ENCODE data around the gene AGK. TPM values are rescaled to one million over a fixed set of nuclear protein-coding genes. Genes with fewer than 3 reads are reported as not detected.
A peak's percentile ranks its signal among the peaks of the same experiment; 100 is the strongest.

The AGK gene
- total and polyA plus RNA-seq, 4 donors = 13.7 to 39.1 (median 20.9) TPM

- H3K9ac ChIP-seq (ENCODE audit: insufficient read depth in 1 of 2, low read length in 2 of 2) = no peak overlapping the region
- ATAC-seq (ENCODE audit: insufficient read depth, low FRiP score) (no peak), DNase-seq (no peak)
- no peak overlapping the region for H3K4me3 ChIP-seq
- no peak for TF ChIP-seq CTCF (IDR thresholded peaks at IDR 0.05; ENCODE audit: control extremely low read depth, extremely low read depth)
- WGBS, 2 donors = 90 to 95% methylated on average over 3 of the region's 3 CpGs
- H3K27me3 ChIP-seq (ENCODE audit: control insufficient read depth in 3 of 3, insufficient read depth in 3 of 3, low read length in 2 of 3) = no peaks in the 10 kb centered on the region
- peaks cover 0 to 5% (median 0%) of the 10 kb centered on the region in 5 donors for H3K4me1 ChIP-seq (ENCODE audit: control insufficient read depth in 5 of 5, insufficient read depth in 5 of 5, low read length in 5 of 5)
- no peaks in the 10 kb centered on the region for H3K9me3 ChIP-seq (ENCODE audit: control insufficient read depth in 4 of 4, insufficient read depth in 3 of 4, low read length in 3 of 4)
- peaks cover 0 to 18% (median 4%) of the 10 kb centered on the region in 4 donors for H3K36me3 ChIP-seq (ENCODE audit: control insufficient read depth in 4 of 4, insufficient read depth in 4 of 4, low read length in 4 of 4)
- no peak overlapping the region for H3K27ac ChIP-seq (ENCODE audit: low read depth in 1 of 2, low read length in 1 of 2)
Measured at GRCh38 chr7:141673346-141673745, 122.1 kb downstream of the AGK start.

GRCh38 chr7:141674171-141674671 is 123.0 kb downstream of the AGK start:
- no peak overlapping the region for H3K9ac ChIP-seq (ENCODE audit: insufficient read depth in 1 of 2, low read length in 2 of 2)
- H3K27ac ChIP-seq (ENCODE audit: low read depth in 1 of 2, low read length in 1 of 2) = peak overlapping the region; percentile 13
- no peak overlapping the region for H3K4me3 ChIP-seq
- ATAC-seq (ENCODE audit: insufficient read depth, low FRiP score) (no peak), DNase-seq (peak in 1 of 3 donors; percentile 25)
- H3K9me3 ChIP-seq (ENCODE audit: control insufficient read depth in 4 of 4, insufficient read depth in 3 of 4, low read length in 3 of 4) = no peaks in the 10 kb centered on the region
- peaks cover 0 to 18% (median 4%) of the 10 kb centered on the region in 4 donors for H3K36me3 ChIP-seq (ENCODE audit: control insufficient read depth in 4 of 4, insufficient read depth in 4 of 4, low read length in 4 of 4)
- no peaks in the 10 kb centered on the region for H3K27me3 ChIP-seq (ENCODE audit: control insufficient read depth in 3 of 3, insufficient read depth in 3 of 3, low read length in 2 of 3)
- no peak for TF ChIP-seq CTCF (IDR thresholded peaks at IDR 0.05; ENCODE audit: control extremely low read depth, extremely low read depth)
- WGBS, 2 donors = 74 to 79% methylated on average over 5 of the region's 5 CpGs
- H3K4me1 ChIP-seq (ENCODE audit: control insufficient read depth in 5 of 5, insufficient read depth in 5 of 5, low read length in 5 of 5) = peaks cover 0 to 5% (median 0%) of the 10 kb centered on the region in 5 donors

- no peak overlapping the region for H3K9ac ChIP-seq (ENCODE audit: insufficient read depth in 1 of 2, low read length in 2 of 2)
- no peaks in the 10 kb centered on the region for H3K9me3 ChIP-seq (ENCODE audit: control insufficient read depth in 4 of 4, insufficient read depth in 3 of 4, low read length in 3 of 4)
- WGBS, 2 donors = 75 to 84% methylated on average over 4 of the region's 4 CpGs
- ATAC-seq (ENCODE audit: insufficient read depth, low FRiP score) = no peak
- TF ChIP-seq CTCF (IDR thresholded peaks at IDR 0.05; ENCODE audit: control extremely low read depth, extremely low read depth) = no peak
- no peaks in the 10 kb centered on the region for H3K27me3 ChIP-seq (ENCODE audit: control insufficient read depth in 3 of 3, insufficient read depth in 3 of 3, low read length in 2 of 3)
- peak overlapping the region in 1 of 2 donors; percentile 41 for H3K27ac ChIP-seq (ENCODE audit: low read depth in 1 of 2, low read length in 1 of 2)
- no peak for DNase-seq
- peaks cover 0 to 5% (median 0%) of the 10 kb centered on the region in 5 donors for H3K4me1 ChIP-seq (ENCODE audit: control insufficient read depth in 5 of 5, insufficient read depth in 5 of 5, low read length in 5 of 5)
- peaks cover 0 to 18% (median 4%) of the 10 kb centered on the region in 4 donors for H3K36me3 ChIP-seq (ENCODE audit: control insufficient read depth in 4 of 4, insufficient read depth in 4 of 4, low read length in 4 of 4)
- H3K4me3 ChIP-seq = no peak overlapping the region
Measured at GRCh38 chr7:141674702-141675101, 123.5 kb downstream of the AGK start.

Measured in lung (tissue), 12 donors.